DMS 273 treated with DMSO at 0.1 percent for 48 hours (cell line): Measurements from ENCODE around the gene GPR158.

Experiments
- DNase-seq: peaks from one replicate; lab custom pipeline; 2025; lab: John Stamatoyannopoulos, UW

The GPR158 gene

GRCh38 chr10:25565570-25565969 lies 390.8 kb downstream of the GPR158 start:
- no peak for DNase-seq

GRCh38 chr10:25573316-25573715 lies 398.5 kb downstream of the GPR158 start:
- DNase-seq = no peak

GRCh38 chr10:25575343-25575742 lies 400.5 kb downstream of the GPR158 start:
- DNase-seq = no peak

GRCh38 chr10:25578061-25578460 lies 403.3 kb downstream of the GPR158 start:
- no peak for DNase-seq

- no peak for DNase-seq
These were observed 408.2 kb downstream of the GPR158 start for GRCh38 chr10:25582961-25583360.

GRCh38 chr10:25600651-25601050 lies 425.9 kb downstream of the GPR158 start:
- no peak for DNase-seq

- no peak for DNase-seq
These were observed 429.8 kb downstream of the GPR158 start for GRCh38 chr10:25604591-25604990.

GRCh38 chr10:25614652-25615051 lies 439.9 kb downstream of the GPR158 start:
- DNase-seq = no peak

GRCh38 chr10:25615926-25616325 lies 441.1 kb downstream of the GPR158 start:
- DNase-seq = no peak

GRCh38 chr10:25616903-25617592 lies 442.2 kb downstream of the GPR158 start:
- no peak for DNase-seq

GRCh38 chr10:25627606-25628005 lies 452.8 kb downstream of the GPR158 start:
- no peak for DNase-seq

- no peak for DNase-seq
These were observed 454.5 kb downstream of the GPR158 start for GRCh38 chr10:25629333-25629732.

- no peak for DNase-seq
These were observed 456.7 kb downstream of the GPR158 start for GRCh38 chr10:25631471-25631870.

- no peak for DNase-seq
These were observed 458.0 kb downstream of the GPR158 start for GRCh38 chr10:25632802-25633201.

GRCh38 chr10:25633542-25633941 lies 458.7 kb downstream of the GPR158 start:
- no peak for DNase-seq

- DNase-seq = no peak
These were observed 464.8 kb downstream of the GPR158 start for GRCh38 chr10:25639646-25640045.

GRCh38 chr10:25641595-25641994 lies 466.8 kb downstream of the GPR158 start:
- DNase-seq = no peak

GRCh38 chr10:25642721-25643120 lies 467.9 kb downstream of the GPR158 start:
- no peak for DNase-seq

- no peak for DNase-seq
These were observed 471.6 kb downstream of the GPR158 start for GRCh38 chr10:25646371-25646770.

- no peak for DNase-seq
These were observed 476.7 kb downstream of the GPR158 start for GRCh38 chr10:25651534-25651933.
